HG03565 (cell line): ENCODE measurements around the gene FRMD6.
"Not testable (repeated sequence)": the region's sequence is repeated elsewhere in the genome, so short reads cannot be mapped to it uniquely, and the experiment has no call there.

Source experiments
- ATAC-seq: cut with Tn5 transposase; IDR thresholded peaks from one replicate; pipeline ENCODE4 v1.9.1; 2021; ENCODE audit warnings: mild to moderate bottlenecking, moderate library complexity; ENCODE audit not compliant: unreplicated experiment

The FRMD6 gene

GRCh38 chr14:51765726-51766125 is 114.0 kb downstream of the FRMD6 start:
- not testable (repeated sequence) for ATAC-seq

GRCh38 chr14:51766586-51766985 is 114.9 kb downstream of the FRMD6 start:
- ATAC-seq = not testable (repeated sequence)

GRCh38 chr14:51769261-51769660 is 117.6 kb downstream of the FRMD6 start:
- ATAC-seq = not testable (repeated sequence)

- ATAC-seq = no peak
These were observed 122.5 kb downstream of the FRMD6 start for GRCh38 chr14:51774209-51774608.

- ATAC-seq = no peak
These were observed 124.6 kb downstream of the FRMD6 start for GRCh38 chr14:51776102-51776894.

GRCh38 chr14:51780006-51780692 is 128.4 kb downstream of the FRMD6 start:
- no peak for ATAC-seq
